Testis (tissue), 2 donors: ENCODE data around the gene PAK1.

Experiments used
- CTCF ChIP-seq, 3 experiments: fragments of 450-650 bp in 2 of 3; fragments of 200-600 bp in 1 of 3; sonication (generic) in 1 of 3; IDR thresholded peaks; one replicate each; pipeline ENCODE4 v1.5.1; 2016 to 2019; ENCODE audit warnings: antibody characterized with exemption in 3 of 3, mild to moderate bottlenecking in 2 of 3, moderate library complexity in 1 of 3
- POLR2A ChIP-seq: fragments of 450-650 bp; IDR thresholded peaks from one replicate; pipeline ENCODE4 v1.6.1; 2017; ENCODE audit warnings: antibody characterized with exemption, mild to moderate bottlenecking, moderate library complexity

- TF ChIP-seq POLR2A: no peak
- TF ChIP-seq CTCF (IDR thresholded peaks at IDR 0.05): no peak
Measured at GRCh38 chr11:77347948-77348347, 125.9 kb downstream of the PAK1 start.
